IPS DF 6.9 (cell line): Measurements from ENCODE around the gene GH1.

ENCODE experiments used
- DNase-seq: peaks from one replicate; pipeline ENCODE4 v3.0.0-alpha.2; 2013; ENCODE audit warnings: low read depth, low spot score
- H3K27ac ChIP-seq: one replicate; pipeline ENCODE4 v1.5.1; 2013; ENCODE audit warnings: low read length, control low read depth
- H3K27me3 ChIP-seq: 2 replicates; pipeline ENCODE4 v1.6.1; 2013; ENCODE audit warnings: mild to moderate bottlenecking, low read length; ENCODE audit not compliant: control insufficient read depth, insufficient read depth
- H3K36me3 ChIP-seq: 2 replicates; pipeline ENCODE4 v1.6.1; 2013; ENCODE audit warnings: low read length; ENCODE audit not compliant: control insufficient read depth, insufficient read depth
- H3K4me1 ChIP-seq: 2 replicates; pipeline ENCODE4 v1.6.1; 2013; ENCODE audit warnings: low read length; ENCODE audit not compliant: control insufficient read depth, insufficient read depth
- H3K4me3 ChIP-seq: 2 replicates; pipeline ENCODE4 v1.5.1; 2013; ENCODE audit warnings: mild to moderate bottlenecking, low read length
- H3K9me3 ChIP-seq: 2 replicates; pipeline ENCODE4 v1.6.1; 2013; ENCODE audit warnings: low read length, inconsistent platforms; ENCODE audit not compliant: control insufficient read depth, insufficient read depth
- WGBS: extraction: QIAGEN DNeasy Blood & Tissue Kit; methylation state at CpG from one replicate; pipeline ENCODE4 v1.1.7; 2013; ENCODE audit warnings: mixed read lengths, missing lambda C conversion rate; ENCODE audit not compliant: insufficient read length, insufficient coverage; 5-methylcytosine and 5-hydroxymethylcytosine counted together

GH1 gene

DNA sequence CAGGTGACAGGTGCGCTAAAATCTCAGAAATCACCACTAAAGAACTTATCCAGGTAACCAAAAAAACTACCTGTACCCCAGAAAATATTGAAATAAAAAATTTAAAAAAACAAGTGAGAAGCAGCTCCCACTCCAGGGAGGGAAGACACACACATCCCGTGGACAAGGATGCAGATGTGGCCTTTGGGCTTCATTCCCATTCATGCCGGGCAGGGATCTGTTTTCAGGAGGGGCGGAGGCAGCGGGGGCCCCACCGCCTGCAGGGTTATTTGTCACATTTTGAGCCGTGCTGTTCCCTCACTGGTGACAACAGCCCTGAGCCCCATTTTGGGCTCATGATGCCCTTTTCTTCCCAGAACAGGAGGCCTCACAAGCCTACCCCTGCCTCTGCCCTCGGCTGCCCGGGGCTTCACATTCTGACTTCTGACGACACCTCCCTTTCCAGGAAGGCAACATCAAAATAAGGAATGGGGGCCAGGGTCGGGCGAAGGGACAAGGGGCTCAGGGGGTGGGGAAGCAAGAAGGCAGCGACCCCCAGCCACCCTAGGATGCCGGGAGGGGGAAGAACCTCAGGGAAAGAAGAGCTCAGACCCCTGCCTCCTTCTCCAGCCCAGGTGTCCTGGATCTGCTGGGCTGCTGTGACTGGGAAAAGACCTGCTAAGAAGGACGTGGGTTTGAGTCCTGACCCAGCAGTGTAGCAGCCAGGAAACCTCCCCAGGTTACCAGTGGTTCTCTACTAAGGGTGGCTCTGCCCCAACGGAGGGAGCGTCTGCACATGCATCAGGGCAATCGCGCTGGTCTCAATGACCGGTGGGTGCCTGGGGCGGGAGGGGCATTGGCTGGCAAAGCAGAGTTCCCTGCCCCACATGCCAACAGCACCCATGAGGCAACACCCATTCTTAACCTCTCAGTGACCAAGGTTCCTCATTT lies 15.8 kb upstream of the GH1 start:
- DNase-seq: no peak
- Histone ChIP-seq H3K4me1 (peaks cover 6% of the 10 kb centered on the region; the same call in 1 of the 2 replicates), H3K9me3 (no peaks in the 10 kb centered on the region), H3K27ac (no peak overlapping the region), H3K4me3 (no peak overlapping the region), H3K27me3 (no peaks in the 10 kb centered on the region), H3K36me3 (no peaks in the 10 kb centered on the region)
- WGBS: no CpG with 5 or more reads among the region's 21 CpGs

GRCh38 chr17:63933598-63933997 lies 15.0 kb upstream of the GH1 start:
- Histone ChIP-seq H3K36me3 (no peaks in the 10 kb centered on the region), H3K9me3 (no peaks in the 10 kb centered on the region), H3K4me3 (no peak overlapping the region), H3K4me1 (peaks cover 6% of the 10 kb centered on the region; the same call in 1 of the 2 replicates), H3K27me3 (no peaks in the 10 kb centered on the region), H3K27ac (no peak overlapping the region)
- no CpG with 5 or more reads among the region's 8 CpGs for WGBS
- DNase-seq: no peak

GRCh38 chr17:63932721-63933120 lies 14.1 kb upstream of the GH1 start:
- H3K27me3 ChIP-seq: no peaks in the 10 kb centered on the region
- no CpG with 5 or more reads among the region's 4 CpGs for WGBS

GRCh38 chr17:63931981-63932561 lies 13.4 kb upstream of the GH1 start, which contains the start of gene CD79B:
Gene CD79B, minus strand, starts transcription at chr17:63932331. Its CDS starts 70 bp downstream, at chr17:63932261.
- Histone ChIP-seq H3K36me3 (no peaks in the 10 kb centered on the region), H3K4me1 (peaks cover 8% of the 10 kb centered on the region; the same call in 1 of the 2 replicates), H3K27ac (no peak within 1 kb of the TSS), H3K4me3 (no peak within 1 kb of the TSS), H3K9me3 (no peaks in the 10 kb centered on the region), H3K27me3 (no peaks in the 10 kb centered on the region)
- DNase-seq: no peak
- WGBS: no CpG with 5 or more reads among the region's 19 CpGs

More at GRCh38 chr17:63932721-63933120, 14.1 kb upstream of the GH1 start:
- DNase-seq: no peak
- Histone ChIP-seq H3K9me3 (no peaks in the 10 kb centered on the region), H3K36me3 (no peaks in the 10 kb centered on the region), H3K27ac (no peak overlapping the region), H3K4me3 (no peak overlapping the region), H3K4me1 (peaks cover 6% of the 10 kb centered on the region; the same call in 1 of the 2 replicates)

DNA sequence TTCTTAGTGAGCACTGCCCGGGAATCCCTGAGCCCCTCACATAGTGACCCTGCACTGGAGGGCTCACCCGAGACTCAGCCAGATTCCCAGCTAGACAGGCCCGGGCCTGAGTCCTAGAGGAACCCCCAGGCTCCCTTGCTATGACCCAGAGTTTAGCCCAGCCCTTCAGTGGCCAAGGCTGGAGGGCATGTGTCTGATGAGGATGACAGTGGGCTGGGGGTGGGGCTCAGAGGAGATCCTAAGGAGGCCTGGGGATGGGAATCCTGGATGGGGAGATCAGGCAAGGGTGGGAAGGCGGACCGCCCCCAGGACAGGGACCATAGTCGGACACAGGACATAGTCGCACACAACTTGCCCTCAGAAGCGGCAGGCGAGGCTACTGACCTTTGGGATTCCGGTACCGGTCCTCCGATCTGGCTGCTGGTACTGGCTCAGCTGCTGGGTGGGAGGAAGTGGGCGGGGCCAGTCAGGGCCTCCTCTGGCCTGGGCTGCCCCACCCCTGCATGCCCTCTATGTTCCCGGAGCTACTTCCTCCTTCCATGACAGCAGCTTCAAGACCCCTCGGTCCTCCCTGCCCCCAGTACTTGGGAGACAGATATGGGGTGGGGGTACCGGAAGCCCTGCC lies 12.4 kb upstream of the GH1 start:
- no peaks in the 10 kb centered on the region for H3K36me3 ChIP-seq
- peaks cover 8% of the 10 kb centered on the region; the same call in 1 of the 2 replicates for H3K4me1 ChIP-seq
- no peak overlapping the region for H3K27ac ChIP-seq
- no CpG with 5 or more reads among the region's 16 CpGs for WGBS
- H3K9me3 ChIP-seq: no peaks in the 10 kb centered on the region
- no peak overlapping the region for H3K4me3 ChIP-seq
- DNase-seq: no peak
- no peaks in the 10 kb centered on the region for H3K27me3 ChIP-seq

GRCh38 chr17:63929860-63930766 lies 11.5 kb upstream of the GH1 start:
- WGBS: no CpG with 5 or more reads among the region's 24 CpGs
- Histone ChIP-seq H3K36me3 (no peaks in the 10 kb centered on the region), H3K27me3 (no peaks in the 10 kb centered on the region), H3K4me1 (peaks cover 8% of the 10 kb centered on the region; the same call in 1 of the 2 replicates), H3K27ac (no peak overlapping the region), H3K9me3 (no peaks in the 10 kb centered on the region), H3K4me3 (no peak overlapping the region)
- no peak for DNase-seq

DNA sequence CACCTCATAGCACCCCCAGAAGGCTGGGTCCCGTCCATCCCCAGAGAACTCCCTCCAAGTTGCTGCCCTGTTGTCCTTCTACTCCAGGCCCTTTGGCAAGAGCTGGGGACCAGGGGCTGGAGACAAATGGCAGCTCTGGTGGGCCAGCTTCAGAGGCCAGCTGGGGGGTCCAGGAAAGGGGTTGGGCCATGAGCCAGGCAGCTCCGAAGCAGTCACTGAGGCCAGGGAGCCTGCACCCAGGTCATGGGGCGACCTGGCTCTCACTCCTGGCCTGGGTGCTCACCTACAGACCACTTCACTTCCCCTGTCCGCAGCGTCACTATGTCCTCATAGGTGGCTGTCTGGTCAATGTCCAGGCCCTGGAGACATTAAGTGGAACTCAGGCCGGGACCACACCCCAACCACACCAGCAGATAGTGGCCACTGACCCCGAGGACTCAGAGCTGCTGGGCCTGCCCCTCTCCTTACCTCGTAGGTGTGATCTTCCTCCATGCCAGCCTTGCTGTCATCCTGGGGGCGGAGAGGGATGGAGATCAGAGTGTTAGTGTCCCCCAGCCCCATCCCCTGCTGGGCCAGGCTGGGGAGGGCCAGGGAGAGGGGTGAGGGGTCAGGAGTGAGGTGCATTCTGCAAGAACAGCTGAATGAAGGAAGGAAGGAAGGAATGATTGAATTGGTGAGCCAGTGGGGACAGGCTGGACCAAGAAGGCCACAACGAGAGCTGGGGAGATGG lies 10.5 kb upstream of the GH1 start:
- Histone ChIP-seq H3K4me1 (peaks cover 8% of the 10 kb centered on the region; the same call in 1 of the 2 replicates), H3K4me3 (no peak overlapping the region), H3K27ac (no peak overlapping the region), H3K9me3 (no peaks in the 10 kb centered on the region), H3K27me3 (no peaks in the 10 kb centered on the region), H3K36me3 (no peaks in the 10 kb centered on the region)
- WGBS: no CpG with 5 or more reads among the region's 10 CpGs
- no peak for DNase-seq

DNA sequence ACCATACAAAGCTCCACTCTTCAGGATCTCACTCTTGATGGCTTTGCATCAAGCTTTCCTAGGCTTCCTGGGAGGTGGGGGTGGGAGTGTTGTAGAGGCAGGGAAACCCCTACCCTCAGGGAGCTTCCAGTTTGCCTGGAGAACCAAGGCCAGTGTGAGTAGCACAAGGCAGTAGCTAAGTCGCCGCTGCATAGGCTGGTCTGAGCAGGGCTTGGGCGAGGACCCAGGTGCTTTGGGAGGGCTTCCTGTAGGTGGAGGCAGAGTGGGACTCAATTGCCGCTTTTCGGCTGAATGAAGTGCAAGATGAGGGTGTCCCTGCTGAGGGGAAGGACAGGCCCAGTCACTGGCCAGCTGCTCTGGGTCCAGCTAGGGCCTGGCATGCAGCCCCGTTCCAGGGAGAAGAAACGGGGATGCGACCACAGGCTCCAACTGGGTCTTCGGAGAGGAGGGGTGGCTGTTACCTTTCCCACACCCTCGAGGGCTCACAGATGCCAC lies 9.6 kb upstream of the GH1 start:
- H3K4me3 ChIP-seq: no peak overlapping the region
- H3K27ac ChIP-seq: no peak overlapping the region
- no peak for DNase-seq
- H3K9me3 ChIP-seq: no peaks in the 10 kb centered on the region
- H3K36me3 ChIP-seq: no peaks in the 10 kb centered on the region
- peaks cover 8% of the 10 kb centered on the region; the same call in 1 of the 2 replicates for H3K4me1 ChIP-seq
- WGBS: no CpG with 5 or more reads among the region's 10 CpGs
- H3K27me3 ChIP-seq: no peaks in the 10 kb centered on the region

GRCh38 chr17:63927464-63928171 lies 9.0 kb upstream of the GH1 start:
- H3K9me3 ChIP-seq: no peaks in the 10 kb centered on the region
- H3K36me3 ChIP-seq: no peaks in the 10 kb centered on the region
- no peaks in the 10 kb centered on the region for H3K27me3 ChIP-seq
- WGBS: no CpG with 5 or more reads among the region's 8 CpGs
- H3K4me3 ChIP-seq: no peak overlapping the region
- DNase-seq: no peak
- H3K4me1 ChIP-seq: peaks cover 8% of the 10 kb centered on the region; the same call in 1 of the 2 replicates
- no peak overlapping the region for H3K27ac ChIP-seq
